GM12878 (cell line): ENCODE results near the gene ATP1A1. TPM values are rescaled to one million over a fixed set of nuclear protein-coding genes. Genes with fewer than 3 reads are reported as not detected.

Experiments used
- ATAC-seq: fragments of 200-7000 bp; cut with Tn5 transposase; 3 replicates; pipeline ENCODE4 v1.9.1; 2020; ENCODE audit warnings: mild to moderate bottlenecking, moderate library complexity
- BruUV-seq: library from RNA; stranded (reverse); fragments of 400-500 nt; replicated peaks from 2 replicates; lab custom pipeline; 2021; lab: Mats Ljungman, UMichigan
- CTCF ChIA-PET: fragments of 300-600 bp; sonication (Branson Sonifier 250); formaldehyde crosslinking; extraction: SDS; loops from one replicate; lab custom pipeline; 2021; ENCODE audit warnings: inconsistent platforms; lab: Yijun Ruan, JAX
- POLR2A ChIA-PET: fragments of 350-600 bp; formaldehyde crosslinking; extraction: SDS; loops from one replicate; lab custom pipeline; 2021; ENCODE audit warnings: inconsistent platforms; lab: Charles Lee
- RAD21 ChIA-PET: fragments of 300-600 bp; sonication (Branson Sonifier 250); formaldehyde crosslinking; loops from one replicate; lab custom pipeline; 2023; ENCODE audit warnings: antibody characterized with exemption; ENCODE audit not compliant: unreplicated experiment; lab: Charles Lee
- SMC1A ChIA-PET: fragments of 300-600 bp; sonication (Branson Sonifier 250); formaldehyde crosslinking; loops from one replicate; lab custom pipeline; 2023; ENCODE audit not compliant: unreplicated experiment, uncharacterized antibody; lab: Charles Lee
- DNase-seq: peaks from one replicate; pipeline ENCODE4 v3.0.0-alpha.2; 2011; ENCODE audit warnings: low read depth, low spot score
- FAIRE-seq: peaks from 3 replicates; lab custom pipeline; 2011; peaks lifted over from hg19 to GRCh38; lab: Jason Lieb, UNC
- H2AFZ ChIP-seq: 2 replicates; pipeline ENCODE4 v1.6.0; 2011; ENCODE audit warnings: low read depth, low read length, control low read depth; ENCODE audit not compliant: control insufficient read depth
- H3K27ac ChIP-seq: 2 replicates; pipeline ENCODE4 v1.5.1; 2011; ENCODE audit warnings: control low read depth; ENCODE audit not compliant: control insufficient read depth, insufficient read depth
- H3K27me3 ChIP-seq, 2 experiments: replicated peaks in 1 of 2; 2 replicates each; pipeline versions ENCODE4 v1.6.0 to v1.6.1; 2011; ENCODE audit warnings: low read length in 1 of 2; ENCODE audit not compliant: control insufficient read depth in 2 of 2, insufficient read depth in 2 of 2
- H3K36me3 ChIP-seq, 2 experiments: 2 replicates each; pipeline ENCODE4 v1.5.1; 2011; ENCODE audit warnings: low read length in 1 of 2; ENCODE audit not compliant: control insufficient read depth in 2 of 2, insufficient read depth in 2 of 2
- H3K4me1 ChIP-seq: 2 replicates; pipeline ENCODE4 v1.6.1; 2011; ENCODE audit warnings: mild to moderate bottlenecking, low read length, moderate library complexity, mixed read lengths; ENCODE audit not compliant: control insufficient read depth, insufficient read depth
- H3K4me2 ChIP-seq: 2 replicates; pipeline ENCODE4 v1.6.0; 2011; ENCODE audit warnings: control low read depth; ENCODE audit not compliant: control insufficient read depth, insufficient read depth
- H3K4me3 ChIP-seq: fragments of 200-600 bp; sonication (generic); 2 replicates; pipeline ENCODE4 v1.5.1; 2016
- H3K79me2 ChIP-seq: 2 replicates; pipeline ENCODE4 v1.6.0; 2011; ENCODE audit warnings: low read length; ENCODE audit not compliant: control insufficient read depth, insufficient read depth
- H3K9ac ChIP-seq: 2 replicates; pipeline ENCODE4 v1.8.0; 2011; ENCODE audit warnings: low read length, control low read depth, mixed read lengths; ENCODE audit not compliant: control insufficient read depth, insufficient read depth
- H3K9me3 ChIP-seq: replicated peaks from 3 replicates; pipeline ENCODE4 v1.5.1; 2011; ENCODE audit warnings: mild to moderate bottlenecking, low read length; ENCODE audit not compliant: control insufficient read depth, insufficient read depth
- H4K20me1 ChIP-seq: 2 replicates; pipeline ENCODE4 v1.6.0; 2011; ENCODE audit not compliant: control insufficient read depth, insufficient read depth
- CTCF ChIP-seq, 3 experiments: IDR thresholded peaks in 2 of 3; conservative IDR thresholded peaks in 1 of 3; 2 replicates each; pipeline ENCODE4 v1.5.1; 2011; ENCODE audit warnings: low read depth in 3 of 3, low read length in 3 of 3, mild to moderate bottlenecking in 3 of 3, control low read depth in 2 of 3, moderate library complexity in 2 of 3, inconsistent platforms in 1 of 3, mixed read lengths in 1 of 3; ENCODE audit not compliant: control insufficient read depth in 2 of 3, insufficient read depth in 1 of 3; ENCODE audit errors: extremely low read depth in 1 of 3
- E4F1 ChIP-seq: fragments of 450-650 bp; IDR thresholded peaks from 2 replicates; pipeline ENCODE4 v1.6.1; 2018; ENCODE audit warnings: borderline replicate concordance, mild to moderate bottlenecking; ENCODE audit not compliant: partially characterized antibody
- IRF3 ChIP-seq: fragments of 450-650 bp; IDR thresholded peaks from 2 replicates; pipeline ENCODE4 v1.6.1; 2014; ENCODE audit warnings: mild to moderate bottlenecking
- PAX8 ChIP-seq: fragments of 450-650 bp; IDR thresholded peaks from 2 replicates; pipeline ENCODE4 v1.6.1; 2017; ENCODE audit warnings: mild to moderate bottlenecking, moderate library complexity
- RAD21 ChIP-seq: IDR thresholded peaks from 2 replicates; pipeline ENCODE4 v1.6.1; 2011; ENCODE audit warnings: mild to moderate bottlenecking, low read depth, low read length, moderate library complexity; ENCODE audit not compliant: insufficient read depth
- SIN3A ChIP-seq: IDR thresholded peaks from 2 replicates; pipeline ENCODE4 v1.6.1; 2012; ENCODE audit warnings: low read depth, low read length, improper control_type of control experiment
- SIX5 ChIP-seq: IDR thresholded peaks from 2 replicates; pipeline ENCODE4 v1.6.1; 2011; ENCODE audit warnings: mild to moderate bottlenecking, low read depth, low read length, moderate library complexity; ENCODE audit not compliant: severe bottlenecking
- SMC3 ChIP-seq: IDR thresholded peaks from 2 replicates; pipeline ENCODE4 v1.6.1; 2011; ENCODE audit warnings: low read length, improper control_type of control experiment, borderline replicate concordance
- ZNF207 ChIP-seq: fragments of 450-650 bp; IDR thresholded peaks from 2 replicates; pipeline ENCODE4 v1.6.1; 2014; ENCODE audit warnings: antibody characterized with exemption, mild to moderate bottlenecking, borderline replicate concordance
- ZNF384 ChIP-seq: IDR thresholded peaks from 2 replicates; pipeline ENCODE4 v1.6.1; 2012; ENCODE audit warnings: low read depth, mild to moderate bottlenecking, low read length, improper control_type of control experiment, borderline replicate concordance
- WGBS: methylation state at CpG from one replicate; pipeline ENCODE4 v1.1.6; 2016; ENCODE audit warnings: low lambda C conversion rate; ENCODE audit not compliant: insufficient replicate concordance, insufficient coverage; ENCODE audit errors: missing lambda C conversion rate; 5-methylcytosine and 5-hydroxymethylcytosine counted together
- in situ Hi-C: fragments of 300-500 bp; cut with MboI; formaldehyde crosslinking; loops from 9 replicates; pipeline ENCODE4 v1.14.3; 2018; ENCODE audit warnings: mixed read lengths
- intact Hi-C: fragments of 100-400 bp; cut with micrococcal nuclease; formaldehyde crosslinking; loops from one replicate; pipeline ENCODE4 v1.14.2; 2022; ENCODE audit not compliant: unreplicated experiment
- polyA plus RNA-seq, 11 experiments: library from polyadenylated mRNA; depleted of rRNA in 4 of 11; unstranded in 6 of 11; stranded (reverse) in 5 of 11; fragments of >200 nt; fragmentation: Nextera tagmentation in 4 of 11; fragmentation: Illumina TruSeq in 1 of 11; extraction: Ambion mirVana in 4 of 11; extraction: Trizol in 1 of 11; gene quantifications; 1 replicate in 1 of 11; 2 replicates in 10 of 11; pipeline versions ENCODE4 v1.2.1 to v1.2.3, GENCODE V29; 2011 to 2016; ENCODE audit warnings: inconsistent platforms in 2 of 11, missing spikeins in 2 of 11, low read depth in 1 of 11
- total RNA-seq, 4 experiments: library from RNA; depleted of rRNA in 3 of 4; stranded (reverse); fragments of >200 nt in 3 of 4; fragmentation: Illumina TruSeq in 1 of 4; extraction: Trizol in 1 of 4; gene quantifications; 2 replicates each; pipeline versions ENCODE4 v1.2.1 to v1.2.3, GENCODE V29; 2013 to 2021

The ATP1A1 gene
- total and polyA plus RNA-seq, 10 of the 15 experiments (the other 5 are each of a cell fraction or from before 2014, with no cell fraction given) = 113 to 566 (median 313) TPM

GRCh38 chr1:116360429-116361173, 12.4 kb upstream of the ATP1A1 start:
- no peak overlapping the region for H3K9ac ChIP-seq
- DNase-seq = no peak
- H2AFZ ChIP-seq = no peak overlapping the region
- H3K79me2 ChIP-seq = no peaks in the 10 kb centered on the region
- 5% methylated on average over 2 of the region's 2 CpGs for WGBS
- peak; percentile 70 for ATAC-seq
- H3K4me3 ChIP-seq = no peak overlapping the region
- in situ Hi-C loops = loop anchor here (5.0 kb wide), 1 partner anchor 122 kb away; no protein-coding TSS in a partner anchor
- no TSS peak for BruUV-seq
- CTCF ChIA-PET = interaction anchor here (0.7 to 3.7 kb wide), 9 partner anchors 23 to 221 kb away, joined by 3 to 75 read pairs (median 6); no protein-coding TSS in a partner anchor
- no peak overlapping the region for H3K4me2 ChIP-seq
- POLR2A ChIA-PET = no interaction called here
- H4K20me1 ChIP-seq = no peaks in the 10 kb centered on the region
- H3K9me3 ChIP-seq = no peaks in the 10 kb centered on the region
- H3K36me3 ChIP-seq = no peaks in the 10 kb centered on the region
- H3K27ac ChIP-seq = no peak overlapping the region
- SMC1A ChIA-PET = interaction anchor here (0.6 to 3.7 kb wide), 7 partner anchors 22 to 207 kb away, joined by 3 to 39 read pairs (median 3); no protein-coding TSS in a partner anchor
- intact Hi-C loops = loop anchor here (1.0 kb wide), 1 partner anchor 125 kb away; no protein-coding TSS in a partner anchor
- FAIRE-seq = no peak
- H3K4me1 ChIP-seq = no peaks in the 10 kb centered on the region
- RAD21 ChIA-PET = interaction anchor here (0.9 to 3.9 kb wide), 3 partner anchors 30 to 138 kb away, joined by 3 to 40 read pairs (median 6); no protein-coding TSS in a partner anchor
- no peaks in the 10 kb centered on the region for H3K27me3 ChIP-seq
- TF ChIP-seq PAX8 = no peak
- TF ChIP-seq RAD21 = peak; percentile 64
- peak; percentile 21 to 44 (median 32); a peak in 2 of 6 replicates for TF ChIP-seq CTCF (IDR thresholded peaks at IDR 0.05 in 2 of 3, conservative IDR thresholded peaks at IDR 0.05 in 1 of 3; ENCODE audit: control insufficient read depth in 2 of 3, extremely low read depth in 1 of 3, insufficient read depth in 1 of 3, low read depth in 3 of 3, low read length in 3 of 3)
- TF ChIP-seq IRF3 = no peak
- peak; percentile 76 for TF ChIP-seq ZNF384
- TF ChIP-seq SIX5 = no peak
- peak; percentile 67; the same call in 1 of the 2 replicates for TF ChIP-seq SMC3
- TF ChIP-seq SIN3A = no peak
- TF ChIP-seq ZNF207 = no peak
- no peak for TF ChIP-seq E4F1
